ENCODE results near the gene SGCA.

Gene SGCA

DNA sequence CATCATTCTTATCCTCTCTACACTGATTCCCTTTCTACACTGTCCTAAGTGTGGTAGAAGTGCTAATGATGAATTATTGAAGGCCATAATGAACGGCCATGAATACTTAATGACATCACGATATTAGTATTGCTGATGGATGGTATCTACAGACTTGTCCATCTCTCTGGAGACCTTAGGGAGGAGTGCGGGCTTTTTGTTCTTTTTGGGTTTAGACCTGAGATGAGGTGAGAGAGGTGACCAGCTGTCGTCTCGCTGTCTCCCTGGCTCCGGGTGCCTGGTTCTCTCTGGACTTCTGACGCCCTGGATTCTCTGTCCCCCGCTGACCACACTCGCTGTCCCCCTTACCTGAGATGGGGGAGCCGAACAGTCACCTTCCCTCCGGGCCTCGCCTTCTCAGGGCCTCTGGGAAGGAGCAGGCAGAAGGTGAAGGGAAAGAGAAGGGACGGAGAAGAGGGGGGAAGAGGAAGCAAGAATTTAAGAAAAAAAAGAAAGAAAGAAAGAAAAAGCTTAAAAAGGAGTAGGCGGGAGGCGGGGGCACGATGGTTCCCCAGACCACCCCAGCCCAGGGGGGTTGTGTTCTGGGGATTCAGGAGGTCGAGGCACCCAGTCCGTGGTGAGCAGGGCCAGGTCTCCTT is 17.1 kb downstream of the SGCA start:
- DNase-seq (ENCODE audit: low read depth): no peak

DNA sequence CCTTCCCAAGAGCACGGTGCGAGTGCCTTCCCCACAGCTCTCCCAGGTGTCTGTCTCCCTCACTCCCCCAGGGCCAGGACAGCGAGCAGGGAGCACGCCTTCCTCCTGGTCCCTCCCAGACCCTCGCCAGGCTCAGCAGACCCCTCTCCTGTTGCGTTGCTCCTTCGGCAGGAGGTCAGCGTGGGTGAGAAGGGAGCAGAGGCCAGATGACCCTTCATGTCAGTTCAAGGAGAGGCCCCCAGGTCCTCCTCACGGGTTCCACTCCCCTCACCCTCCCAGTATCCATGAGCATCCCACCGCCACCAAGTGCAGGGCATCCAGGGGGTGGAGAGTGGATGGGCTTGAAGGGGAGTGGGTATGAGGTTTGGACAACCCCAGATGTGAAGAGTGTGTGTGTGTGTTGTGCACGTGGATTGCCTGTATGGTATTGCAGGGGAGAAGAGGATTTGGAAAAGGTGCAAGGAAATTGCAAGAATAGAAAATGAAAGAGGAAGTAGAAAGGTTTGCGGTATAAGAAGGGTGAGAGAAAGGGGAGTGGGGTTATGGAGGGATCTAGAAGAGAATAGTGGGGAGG is 17.7 kb downstream of the SGCA start:
- no peak for DNase-seq (ENCODE audit: low read depth)

GRCh38 chr17:50184064-50184463 is 18.3 kb downstream of the SGCA start:
- no peak for DNase-seq (ENCODE audit: low read depth)

DNA sequence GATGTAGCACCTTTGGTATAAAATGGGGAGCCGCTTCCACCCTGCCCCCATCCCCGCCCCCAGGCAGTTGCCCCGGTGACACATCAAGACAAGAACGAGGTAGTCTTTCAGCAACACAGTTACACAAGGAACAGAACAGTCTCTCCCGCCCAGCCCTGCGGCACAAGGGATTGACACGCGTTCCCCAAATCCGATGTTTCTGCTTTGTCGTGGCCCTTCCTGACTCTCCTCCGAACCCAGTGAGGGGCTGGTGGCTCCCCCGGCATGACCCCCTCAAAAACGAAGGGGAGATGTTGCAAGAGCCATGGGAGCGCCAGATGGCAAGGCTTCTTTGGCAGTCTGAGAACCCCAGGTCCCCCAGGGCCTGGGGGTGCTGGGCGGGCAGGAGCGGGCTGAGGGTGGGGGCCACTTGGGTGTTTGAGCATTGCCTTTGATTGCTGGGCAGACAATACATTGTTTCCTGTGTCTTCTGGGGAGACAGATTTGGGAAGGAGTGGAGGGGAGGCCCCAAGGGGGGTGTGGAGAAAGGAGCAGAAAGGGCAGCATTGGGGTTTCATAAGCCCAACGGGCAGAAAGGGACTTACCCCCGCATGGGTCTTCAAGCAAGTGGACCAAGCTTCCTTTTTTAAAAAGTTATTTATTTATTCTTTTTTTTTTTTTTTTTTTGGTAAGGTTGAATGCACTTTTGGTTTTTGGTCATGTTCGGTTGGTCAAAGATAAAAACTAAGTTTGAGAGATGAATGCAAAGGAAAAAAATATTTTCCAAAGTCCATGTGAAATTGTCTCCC is 19.0 kb downstream of the SGCA start:
- no peak for DNase-seq (ENCODE audit: low read depth)

GRCh38 chr17:50185631-50186471 is 20.0 kb downstream of the SGCA start:
- no peak for DNase-seq (ENCODE audit: low read depth)

- DNase-seq (ENCODE audit: low read depth): no peak
These were observed 21.0 kb downstream of the SGCA start for GRCh38 chr17:50186661-50187393.

- no peak for DNase-seq (ENCODE audit: low read depth)
These were observed 21.6 kb downstream of the SGCA start for GRCh38 chr17:50187394-50187725.

DNA sequence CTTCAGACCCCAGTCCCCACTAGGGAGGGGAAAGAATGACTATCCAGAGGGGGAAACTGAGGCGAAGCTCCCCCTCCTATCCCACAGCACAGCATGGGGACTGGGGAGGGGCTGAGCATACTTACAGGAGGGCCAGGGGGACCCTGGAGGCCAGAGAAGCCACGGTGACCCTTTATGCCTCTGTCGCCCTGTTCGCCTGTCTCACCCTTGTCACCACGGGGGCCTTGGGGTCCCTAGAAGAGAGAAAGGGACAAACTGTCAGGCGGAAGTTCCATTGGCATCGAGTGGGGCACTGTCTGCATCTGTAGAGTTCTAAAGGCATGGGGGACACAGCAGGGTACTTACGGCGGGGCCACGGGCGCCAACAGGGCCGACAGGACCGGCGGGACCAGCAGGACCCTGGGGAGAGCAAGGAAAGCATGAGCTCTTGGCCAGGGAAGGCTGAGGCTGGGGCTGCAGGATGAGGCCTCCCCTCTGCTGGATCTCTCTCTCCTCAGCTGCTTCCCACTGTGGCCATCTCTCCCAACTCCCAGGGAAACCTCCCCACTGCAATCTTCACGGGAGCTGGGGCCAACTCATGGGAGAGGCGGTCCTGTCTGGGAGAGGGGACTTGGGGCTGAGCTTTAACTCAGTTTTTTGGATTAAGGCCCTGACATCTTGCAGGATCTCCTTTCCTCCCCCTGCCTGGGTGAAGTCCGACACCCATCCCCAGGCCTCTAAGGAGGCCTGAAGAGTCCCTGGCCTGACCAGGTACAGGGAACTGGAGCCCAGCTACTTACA is 22.1 kb downstream of the SGCA start:
- no peak for DNase-seq (ENCODE audit: low read depth)

- DNase-seq (ENCODE audit: low read depth): no peak
These were observed 22.7 kb downstream of the SGCA start for GRCh38 chr17:50188531-50188920.

GRCh38 chr17:50188921-50189549 is 23.2 kb downstream of the SGCA start:
- no peak for DNase-seq (ENCODE audit: low read depth)

DNA sequence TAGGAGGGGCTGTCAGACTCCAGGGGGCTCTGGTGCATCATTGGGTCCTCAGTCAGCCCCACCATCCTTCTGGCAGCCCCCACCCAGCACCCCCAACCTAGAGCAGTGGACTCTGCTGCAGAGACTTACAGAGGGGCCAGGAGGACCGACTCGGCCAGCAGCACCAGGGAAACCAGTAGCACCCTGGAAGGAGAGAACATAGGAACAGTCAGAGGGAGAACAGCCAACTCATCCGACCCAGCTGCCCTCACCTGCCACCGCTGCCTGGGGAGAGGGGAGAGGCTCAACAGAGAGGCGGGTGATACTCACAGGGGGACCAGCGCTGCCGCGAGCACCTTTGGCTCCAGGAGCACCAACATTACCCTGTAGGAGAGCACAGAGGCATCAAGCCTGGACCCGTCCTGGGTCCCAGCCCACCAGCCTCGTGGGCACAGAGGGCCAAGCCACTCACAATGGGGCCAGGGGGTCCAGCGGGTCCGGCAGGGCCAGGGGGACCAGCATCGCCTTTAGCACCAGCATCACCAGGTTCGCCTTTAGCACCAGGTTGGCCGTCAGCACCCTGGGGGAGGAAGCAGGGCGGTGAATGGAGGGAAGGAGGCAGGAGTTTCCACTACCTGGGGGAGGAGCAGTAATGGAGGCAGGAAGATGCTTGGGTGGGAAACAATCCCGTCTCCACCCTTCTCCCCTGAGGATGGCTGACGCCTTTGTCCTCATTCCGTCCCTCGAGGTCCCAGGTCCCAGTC is 23.9 kb downstream of the SGCA start:
- DNase-seq (ENCODE audit: low read depth): no peak

DNA sequence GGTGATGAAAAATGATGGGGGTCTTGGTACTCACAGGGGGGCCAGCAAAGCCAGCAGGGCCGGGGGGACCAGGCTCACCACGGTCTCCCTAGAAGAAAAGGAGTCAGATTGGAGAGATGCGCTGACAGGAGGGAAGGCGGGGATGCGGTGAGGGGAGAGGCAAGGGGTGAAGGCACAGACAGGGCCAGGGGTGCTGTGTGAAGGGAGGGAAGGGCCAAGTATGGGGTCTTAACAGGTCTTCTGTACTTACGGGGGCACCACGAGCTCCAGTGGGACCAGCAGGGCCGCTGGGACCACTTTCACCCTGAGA is 24.4 kb downstream of the SGCA start:
- DNase-seq (ENCODE audit: low read depth): no peak

DNA sequence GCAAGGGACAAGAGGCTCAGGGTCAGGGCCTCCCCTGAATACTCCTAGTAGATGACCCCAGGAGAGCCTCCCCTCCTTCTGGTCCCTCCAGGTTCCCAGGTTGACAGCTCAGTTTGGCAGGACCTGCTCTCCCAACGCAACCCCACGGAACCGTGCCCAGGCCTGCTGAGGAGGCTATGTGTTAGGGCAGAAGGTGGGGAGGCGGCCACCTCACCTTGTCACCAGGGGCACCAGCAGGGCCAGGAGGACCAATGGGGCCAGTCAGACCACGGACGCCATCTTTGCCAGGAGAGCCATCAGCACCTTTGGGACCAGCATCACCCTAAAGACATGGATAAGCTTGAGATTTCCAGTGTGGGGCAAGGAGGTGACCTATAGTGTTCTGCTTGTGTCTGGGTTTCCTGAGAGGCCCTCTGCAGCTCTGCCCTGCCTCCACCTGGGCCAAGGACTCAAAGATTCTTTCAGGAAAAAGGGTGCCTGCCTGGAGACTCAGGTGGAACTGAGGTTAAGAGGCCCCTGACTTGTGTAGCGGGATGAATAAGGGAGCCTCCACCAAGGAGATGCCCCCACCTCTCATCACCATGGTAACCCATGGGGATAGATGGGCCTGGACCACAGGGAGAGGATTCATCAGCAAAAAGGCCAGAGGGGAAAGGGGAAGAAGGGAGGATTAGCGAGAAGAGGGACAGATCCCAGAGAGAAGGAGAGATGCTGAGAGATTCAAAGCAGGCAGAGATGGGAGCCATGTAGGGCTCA is 25.0 kb downstream of the SGCA start:
- no peak for DNase-seq (ENCODE audit: low read depth)

DNA sequence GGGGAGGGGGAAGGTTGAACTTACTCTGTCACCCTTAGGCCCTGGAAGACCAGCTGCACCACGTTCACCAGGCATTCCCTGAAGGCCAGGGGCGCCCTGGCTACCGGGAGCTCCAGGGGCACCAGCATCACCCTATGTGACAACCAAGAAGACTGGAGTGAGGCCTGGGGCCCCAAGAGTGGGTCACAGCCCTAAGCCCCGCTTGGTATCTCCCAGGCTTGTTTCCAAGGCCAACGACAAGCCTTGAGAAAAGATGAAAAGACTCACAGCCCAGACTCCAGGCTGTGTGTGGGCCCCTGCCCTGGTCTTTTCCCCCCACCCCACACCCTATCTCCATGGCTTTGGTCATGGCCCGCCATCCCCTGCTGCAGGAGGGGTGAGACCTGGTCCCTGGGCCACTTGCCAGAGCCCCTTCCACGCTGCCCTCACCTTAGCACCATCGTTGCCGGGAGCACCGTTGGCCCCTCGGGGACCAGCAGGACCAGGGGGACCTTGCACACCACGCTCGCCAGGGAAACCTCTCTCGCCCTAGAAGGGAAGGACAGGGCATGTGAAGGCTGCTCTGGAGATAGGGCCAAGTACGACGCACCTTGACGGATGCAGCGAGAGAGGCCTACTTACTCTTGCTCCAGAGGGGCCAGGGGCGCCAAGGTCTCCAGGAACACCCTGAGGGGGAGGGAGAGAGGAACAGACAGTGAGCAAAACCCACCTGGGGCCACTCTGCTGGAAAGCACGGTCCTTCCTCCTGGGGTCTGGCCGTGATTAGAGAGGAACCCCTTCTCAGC is 25.7 kb downstream of the SGCA start:
- DNase-seq (ENCODE audit: low read depth): no peak

- no peak for DNase-seq (ENCODE audit: low read depth)
These were observed 26.4 kb downstream of the SGCA start for GRCh38 chr17:50192144-50192617.

- DNase-seq (ENCODE audit: low read depth): no peak
These were observed 26.9 kb downstream of the SGCA start for GRCh38 chr17:50192618-50193291.

GRCh38 chr17:50194140-50194933 is 28.5 kb downstream of the SGCA start:
- DNase-seq (ENCODE audit: low read depth): no peak

Data from stimulated activated CD8-positive, alpha-beta memory T cell treated with anti-CD3 and anti-CD28 coated beads, Interleukin-7, amount 100 ng/mL, for 24 hours (primary cell).